Stimulated activated CD4-positive, alpha-beta T cell treated with anti-CD3 and anti-CD28 coated beads, Interleukin-15, amount 100 ng/mL, for 48 hours (primary cell): ENCODE measurements around the gene PRLH.
A peak's percentile ranks its signal among the peaks of the same experiment; 100 is the strongest.

ENCODE experiments used
- DNase-seq, 2 donors: peaks; one replicate each; pipeline ENCODE4 v3.0.0-alpha.2; 2020; ENCODE audit warnings: low read depth in 2 of 2

Gene PRLH

DNA sequence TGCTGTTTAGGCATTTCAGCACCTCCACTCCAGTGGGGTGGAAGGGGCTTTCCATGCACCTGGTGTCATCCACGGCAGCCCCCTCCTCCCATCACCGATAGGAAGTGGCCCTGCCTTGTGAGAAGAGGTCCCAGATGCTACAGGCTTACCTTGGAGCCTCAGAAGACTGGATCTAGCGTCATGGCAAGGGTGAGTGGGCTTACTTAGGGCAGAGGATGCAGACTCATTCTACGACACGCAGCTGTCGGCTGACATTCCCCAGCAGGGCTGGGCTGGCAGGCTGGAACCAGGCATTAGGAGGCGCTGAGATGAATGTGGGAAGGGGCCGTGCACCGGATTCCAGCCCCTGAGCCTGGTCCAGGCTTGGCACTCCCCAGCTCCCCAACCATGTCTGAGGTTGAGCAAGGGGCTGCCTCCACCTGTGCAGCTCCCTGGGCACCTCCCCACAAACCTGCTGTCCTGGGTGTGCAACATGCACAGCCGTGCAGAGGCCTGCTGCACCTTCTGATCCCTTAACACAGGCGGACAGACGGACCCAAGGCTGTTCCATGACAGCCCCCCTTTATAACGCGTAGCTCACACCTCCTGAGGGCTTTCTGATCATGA is 1.7 kb upstream of the PRLH start:
- DNase-seq, result no peak

GRCh38 chr2:237565974-237566373 is 400 bp upstream of the PRLH start:
- no peak for DNase-seq

DNA sequence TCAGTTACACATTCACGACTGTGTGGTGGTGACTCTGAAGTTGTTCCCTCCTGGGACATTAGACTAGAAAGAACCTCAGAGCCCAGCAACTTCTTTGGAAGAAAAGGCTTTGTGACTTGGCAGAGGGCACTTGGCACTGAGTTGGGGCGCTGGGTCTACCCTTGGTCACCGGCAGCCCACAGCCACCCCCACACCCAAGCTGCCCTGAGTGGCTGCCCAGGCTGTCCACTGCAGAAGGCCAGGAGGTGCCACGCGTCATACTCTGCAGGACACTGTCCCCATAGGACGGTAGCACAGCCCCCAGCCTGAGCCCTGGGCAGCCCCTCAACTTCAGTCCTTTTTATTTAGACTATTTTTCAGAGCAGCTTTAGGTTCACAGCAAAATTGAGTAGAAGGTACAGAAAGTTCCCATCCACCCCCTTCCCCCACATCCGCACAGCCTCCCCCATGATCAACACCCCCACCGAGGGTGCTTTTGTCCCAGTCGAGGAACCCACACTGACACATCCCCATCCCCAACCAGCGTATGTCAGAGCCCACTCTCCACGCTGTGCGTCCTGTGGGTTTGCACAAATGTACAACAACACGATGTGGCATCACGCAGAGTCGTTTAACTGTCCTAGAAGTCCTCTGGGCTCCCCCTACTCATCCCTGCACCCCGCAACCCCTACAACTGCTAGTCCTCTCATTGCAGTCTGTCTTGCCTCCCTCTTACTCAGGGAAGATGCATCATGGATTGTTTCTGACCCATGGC is 1.1 kb downstream of the PRLH start:
- no peak for DNase-seq

DNA sequence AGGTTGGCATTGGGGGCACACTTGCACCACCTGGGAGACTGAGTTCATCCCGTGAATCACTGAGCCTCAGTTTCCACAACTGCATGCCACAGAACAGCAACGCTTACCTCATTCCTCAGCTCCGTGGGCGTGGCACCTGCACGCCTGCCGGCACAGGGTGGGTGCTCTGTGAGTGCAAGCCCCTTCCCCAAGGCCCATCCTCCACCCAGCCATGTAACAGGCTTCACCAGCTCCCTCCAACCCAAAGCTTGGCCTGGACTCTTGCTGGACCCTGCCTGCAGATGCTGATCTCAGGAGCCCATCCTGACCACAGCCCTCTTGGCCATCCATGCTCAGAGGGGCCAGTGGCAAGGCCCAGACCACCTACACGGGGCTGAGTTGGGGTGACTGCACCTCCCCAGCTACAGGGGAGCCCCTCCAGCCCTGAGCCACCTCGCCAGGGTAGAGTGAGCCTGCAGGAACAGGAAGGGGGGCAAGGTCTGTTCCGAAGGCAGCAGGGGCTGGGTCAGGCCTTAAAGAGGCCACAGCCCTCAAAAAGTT is 1.8 kb downstream of the PRLH start:
- no peak for DNase-seq

GRCh38 chr2:237569041-237569440 is 2.7 kb downstream of the PRLH start:
- no peak for DNase-seq

DNA sequence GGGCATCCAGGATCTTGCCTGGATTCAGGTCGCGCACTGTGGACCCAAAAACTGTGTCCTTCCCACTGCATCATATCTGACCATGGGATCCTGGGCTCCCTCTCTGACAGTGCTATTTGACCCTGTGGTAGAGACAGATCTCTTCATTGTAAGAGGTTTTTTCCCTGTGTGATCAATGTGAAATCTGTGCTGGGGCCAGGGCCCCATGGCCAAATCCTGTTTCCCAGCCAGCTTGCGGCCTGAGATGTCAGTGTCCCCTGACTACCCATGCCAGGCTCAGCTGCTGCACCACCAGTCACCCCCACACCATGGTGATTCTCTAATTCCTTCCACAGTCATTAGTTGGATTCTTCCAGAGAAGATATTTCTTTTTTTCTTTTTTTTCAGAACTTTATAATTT is 3.5 kb downstream of the PRLH start:
- DNase-seq, result no peak

DNA sequence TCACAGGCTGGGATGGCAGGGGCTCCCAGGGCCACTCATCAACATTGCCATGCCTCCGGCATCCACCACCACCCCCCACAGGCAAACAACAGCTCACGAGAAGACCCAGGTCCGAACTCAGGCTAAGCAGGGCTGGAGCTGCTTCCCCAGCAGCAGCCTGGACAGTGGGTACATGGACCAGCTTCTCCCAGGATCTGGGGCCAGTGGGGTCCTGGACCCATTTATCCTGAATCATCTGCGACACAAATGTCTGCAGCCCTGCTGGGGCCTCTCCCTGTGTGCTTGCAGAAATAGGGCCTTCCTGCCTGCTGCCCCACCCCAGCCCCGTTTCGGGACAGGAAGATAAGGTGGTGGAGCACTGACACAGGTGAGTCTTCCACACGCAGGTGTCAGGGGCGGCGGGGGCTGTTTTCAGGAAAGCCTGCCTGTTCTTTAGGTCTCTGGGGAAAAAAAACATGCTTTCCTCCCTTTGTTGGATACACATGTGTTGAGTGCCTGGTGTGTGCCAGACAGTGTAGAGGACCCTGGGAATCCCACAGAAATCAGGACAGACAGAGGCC is 4.5 kb downstream of the PRLH start:
- DNase-seq, result no peak

DNA sequence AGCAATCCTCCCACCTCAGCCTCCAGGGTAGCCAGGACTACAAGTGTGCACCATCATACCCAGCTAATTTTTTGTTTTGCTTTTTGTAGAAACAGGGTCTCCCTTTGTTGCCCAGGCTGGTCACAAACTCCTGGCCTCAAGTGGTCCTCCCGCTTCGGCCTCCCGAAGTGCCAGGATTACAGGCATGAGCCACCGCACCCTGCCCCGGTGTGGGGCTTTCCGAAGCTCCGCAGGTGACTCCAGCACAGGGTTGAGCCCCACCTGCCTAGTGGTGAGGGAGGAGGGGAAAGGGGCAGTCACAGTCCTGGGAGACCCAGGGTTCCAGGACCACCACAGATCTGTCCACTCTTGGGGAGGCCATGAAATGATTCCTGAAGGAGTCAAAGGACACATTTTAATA is 5.2 kb downstream of the PRLH start:
- DNase-seq, result no peak

DNA sequence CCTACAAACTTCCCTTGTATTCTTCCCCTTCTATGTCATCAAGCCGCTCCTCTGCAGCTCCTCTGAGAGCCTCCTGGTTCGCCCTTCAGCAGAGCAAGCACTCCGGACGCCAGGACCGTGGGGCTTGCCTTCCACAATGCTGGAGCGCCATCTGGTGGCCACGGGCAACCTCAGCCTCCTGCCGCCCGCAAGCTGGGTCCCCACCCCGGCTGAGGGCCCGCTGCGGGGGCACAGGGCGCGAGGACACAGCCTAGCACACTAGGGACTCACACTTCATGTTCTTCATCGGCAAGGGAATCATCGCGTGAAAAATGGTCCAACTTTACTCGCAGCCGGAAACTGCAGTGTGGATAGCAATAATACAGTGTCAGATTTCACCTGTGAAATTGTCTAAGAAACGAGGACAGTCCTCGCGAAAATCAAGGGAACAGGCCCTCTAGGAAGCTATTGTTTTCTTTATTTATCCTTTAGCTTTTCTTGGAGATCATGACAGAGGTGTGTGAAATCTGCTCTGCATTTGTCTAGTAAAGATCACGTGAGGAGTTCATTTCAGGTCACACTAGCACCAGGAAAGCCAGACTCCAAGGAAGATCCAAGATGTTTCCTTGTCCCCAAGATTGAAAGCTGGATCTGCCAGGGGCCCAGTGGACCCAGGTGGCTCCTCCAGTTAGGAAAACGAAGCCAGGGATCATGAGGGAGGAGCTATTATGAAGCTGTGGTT is 5.8 kb downstream of the PRLH start:
- peak; percentile 81 to 90 for DNase-seq

- no peak for DNase-seq
Measured at GRCh38 chr2:237572742-237573101, 6.3 kb downstream of the PRLH start.

GRCh38 chr2:237573721-237574415 is 7.5 kb downstream of the PRLH start:
- DNase-seq, result no peak

DNA sequence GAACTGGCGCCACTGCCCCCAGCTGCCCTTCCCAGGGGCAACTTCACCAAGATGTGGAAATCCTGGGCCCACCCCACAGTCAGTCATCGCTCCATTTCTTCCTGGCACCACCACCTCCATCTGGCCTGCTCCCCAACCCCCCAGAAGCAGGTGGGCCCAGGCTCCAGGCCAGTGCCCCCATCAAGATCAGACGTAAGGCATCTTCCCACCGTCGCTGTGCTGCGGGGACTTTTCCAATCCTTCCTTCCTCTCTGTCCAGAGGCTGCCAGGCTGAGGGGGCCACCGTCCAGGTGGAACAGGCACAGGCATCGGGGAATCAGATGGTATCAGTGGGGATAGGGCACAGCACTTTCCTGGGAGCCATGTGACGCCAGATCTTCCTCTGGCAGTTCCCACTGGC is 8.1 kb downstream of the PRLH start:
- DNase-seq, result no peak

DNA sequence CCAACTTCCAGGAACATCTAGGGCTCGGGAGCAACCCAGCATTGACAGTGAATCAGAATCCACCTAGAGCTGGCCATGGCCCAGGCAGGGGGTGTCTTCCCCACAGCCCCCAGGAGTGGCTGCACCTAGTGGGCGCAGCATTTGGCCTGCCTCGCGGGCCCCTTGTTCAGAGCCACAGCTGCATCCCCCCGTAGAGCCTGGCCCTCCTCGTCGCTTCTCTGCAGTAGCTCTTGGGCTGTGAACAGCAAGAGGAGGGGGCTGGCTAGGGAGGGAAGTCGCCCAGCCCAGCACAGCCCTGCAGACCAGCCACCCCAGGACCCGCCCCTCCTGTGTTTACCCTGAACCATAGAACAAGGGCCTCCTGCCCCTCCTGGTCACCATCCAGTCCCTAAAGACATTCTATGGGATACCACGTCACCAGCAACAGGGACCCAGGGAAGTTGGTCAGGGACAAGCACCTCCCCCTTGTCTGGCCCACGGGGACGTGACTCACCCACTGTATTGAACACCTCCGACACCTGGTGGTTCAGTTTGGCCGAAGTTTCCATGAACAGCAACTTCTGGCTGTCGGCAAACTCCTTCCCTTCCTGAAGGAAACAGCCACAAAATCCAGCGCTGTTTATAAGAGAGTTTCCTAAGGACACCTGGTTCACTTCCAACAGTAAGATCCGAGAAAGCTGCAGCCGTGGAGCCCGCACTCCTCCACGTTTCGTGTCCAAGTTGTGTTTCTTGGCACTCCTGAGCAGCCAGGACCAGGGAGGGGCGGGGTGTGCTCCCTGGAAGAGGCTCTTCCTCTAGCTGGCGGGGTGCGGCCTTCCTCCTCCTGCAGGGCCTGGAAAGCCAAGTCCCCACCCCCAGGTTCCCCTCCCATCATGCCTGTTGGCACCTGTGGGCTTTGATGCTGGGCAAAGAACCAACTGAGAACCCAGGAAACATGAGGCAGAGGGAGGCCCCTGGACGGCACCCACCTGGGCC is 8.8 kb downstream of the PRLH start:
- DNase-seq, result no peak

GRCh38 chr2:237575869-237576862 is 9.8 kb downstream of the PRLH start:
- DNase-seq, result no peak

DNA sequence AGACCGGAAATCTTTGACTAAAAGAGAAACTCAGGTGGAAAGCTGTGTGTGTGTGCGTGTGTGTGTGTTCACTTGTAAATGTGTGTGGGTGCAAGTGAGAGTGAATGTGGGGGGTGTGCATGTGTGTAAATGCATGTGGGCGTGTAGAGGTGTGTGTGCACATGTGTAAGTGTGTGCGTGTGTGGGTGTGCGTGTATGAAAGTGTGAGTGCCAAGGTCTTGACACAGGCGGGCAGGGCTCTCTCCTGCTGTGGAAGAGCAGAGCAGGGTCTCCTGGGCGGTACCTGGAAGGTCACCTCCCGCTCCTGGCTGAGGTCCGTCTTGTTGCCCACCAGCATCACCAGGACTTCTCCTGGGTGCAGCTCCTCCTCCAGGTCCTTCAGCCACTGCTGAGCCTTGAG is 10.6 kb downstream of the PRLH start:
- DNase-seq, result no peak

DNA sequence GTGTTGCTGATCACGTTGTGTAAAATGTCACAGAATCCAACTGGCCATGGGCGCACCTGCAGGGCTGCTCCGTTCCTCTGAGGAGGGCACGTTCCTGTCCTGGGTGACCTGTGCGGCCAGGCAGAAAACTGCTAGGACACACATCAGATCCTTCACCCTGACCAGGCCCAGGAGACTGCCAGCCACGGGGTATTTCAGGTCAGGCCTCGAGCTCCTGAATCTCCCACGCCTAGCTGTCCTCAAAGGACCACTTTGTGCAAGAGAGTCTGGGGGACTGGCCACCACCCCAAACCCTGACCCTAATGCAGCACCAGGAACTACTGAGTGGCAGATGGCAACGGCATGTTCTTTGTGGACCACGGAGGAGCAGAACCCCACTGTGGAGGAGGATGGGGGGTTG is 11.1 kb downstream of the PRLH start:
- no peak for DNase-seq

- DNase-seq, result no peak
Measured at GRCh38 chr2:237577956-237578870, 11.8 kb downstream of the PRLH start.

DNA sequence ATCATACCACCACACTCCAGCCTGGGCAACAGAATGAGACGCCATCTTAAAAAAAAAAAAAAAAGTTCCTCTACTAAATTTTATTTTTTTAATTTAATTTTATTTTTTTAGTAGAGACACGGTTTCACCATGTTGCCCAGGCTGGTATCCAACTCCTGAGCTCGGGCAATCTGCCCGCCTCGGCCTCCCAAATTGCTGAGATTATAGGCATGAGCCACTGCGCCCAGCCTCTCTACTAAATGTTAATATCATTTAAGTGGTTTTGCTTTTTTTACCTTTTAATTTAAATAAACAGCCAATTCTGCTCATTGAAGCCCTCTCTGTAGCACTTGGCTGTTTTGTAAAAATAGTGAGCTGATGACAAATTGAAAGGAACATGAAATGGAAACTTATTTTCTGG is 15.0 kb downstream of the PRLH start:
- DNase-seq, result no peak
